ENCODE results near the gene CCDC12.

- TF ChIP-seq EZH2 (IDR thresholded peaks at IDR 0.05; ENCODE audit: insufficient read depth, poor library complexity, severe bottlenecking) (no peak), EZH2phosphoT487 (IDR thresholded peaks at IDR 0.05; ENCODE audit: insufficient read depth, low read depth) (no peak)
Measured at GRCh38 chr3:46893146-46893748, 83.3 kb downstream of the CCDC12 start.

Data from GM23248 (cell line).